IMR-90 (cell line): Measurements from ENCODE around the gene PAK6. TPM values are rescaled to one million over a fixed set of nuclear protein-coding genes. Genes with fewer than 3 reads are reported as not detected.
A peak's percentile ranks its signal among the peaks of the same experiment; 100 is the strongest.

Source experiments
- ATAC-seq: fragments of 200-7000 bp; cut with Tn5 transposase; 2 replicates; pipeline ENCODE4 v1.9.1; 2020; ENCODE audit warnings: low read depth, mild to moderate bottlenecking, moderate library complexity
- BruUV-seq: library from RNA; stranded (reverse); fragments of 400-500 nt; replicated peaks from 2 replicates; lab custom pipeline; 2021; lab: Mats Ljungman, UMichigan
- CTCF ChIA-PET: fragments of 300-600 bp; formaldehyde crosslinking; extraction: SDS; loops from one replicate; lab custom pipeline; 2021; ENCODE audit warnings: antibody characterized with exemption; lab: Yijun Ruan, JAX
- POLR2A ChIA-PET: fragments of 300-600 bp; sonication (Branson Sonifier 250); formaldehyde crosslinking; loops from one replicate; lab custom pipeline; 2022; ENCODE audit warnings: antibody characterized with exemption; ENCODE audit not compliant: unreplicated experiment; lab: Charles Lee
- DNase-seq: peaks from one replicate; pipeline ENCODE4 v3.0.0; 2013
- H2AFZ ChIP-seq: replicated peaks from 2 replicates; pipeline ENCODE3; 2013; ENCODE audit warnings: low read length, mild to moderate bottlenecking; ENCODE audit not compliant: poor library complexity
- H2AK5ac ChIP-seq: 2 replicates; pipeline ENCODE4 v1.6.1; 2013; ENCODE audit warnings: low read depth, low read length, inconsistent platforms
- H2AK9ac ChIP-seq: replicated peaks from 2 replicates; pipeline ENCODE3; 2013; ENCODE audit warnings: mild to moderate bottlenecking, low read depth, low read length, moderate library complexity; ENCODE audit not compliant: poor library complexity
- H2BK120ac ChIP-seq: 2 replicates; pipeline ENCODE4 v1.6.1; 2013; ENCODE audit warnings: low read depth, low read length, inconsistent platforms
- H2BK15ac ChIP-seq: 3 replicates; pipeline ENCODE4 v1.6.1; 2013; ENCODE audit warnings: low read depth, low read length, inconsistent platforms
- H2BK20ac ChIP-seq: 2 replicates; pipeline ENCODE4 v1.6.1; 2013; ENCODE audit warnings: low read depth, mild to moderate bottlenecking, inconsistent platforms, low read length, moderate library complexity
- H2BK5ac ChIP-seq: 2 replicates; pipeline ENCODE4 v1.6.1; 2013; ENCODE audit warnings: mild to moderate bottlenecking, low read depth, low read length, inconsistent platforms; ENCODE audit not compliant: poor library complexity, severe bottlenecking
- H3K14ac ChIP-seq: replicated peaks from 2 replicates; pipeline ENCODE4 v1.6.1; 2013; ENCODE audit warnings: low read depth, low read length, inconsistent platforms
- H3K18ac ChIP-seq: 2 replicates; pipeline ENCODE4 v1.6.1; 2013; ENCODE audit warnings: low read depth, low read length, control low read depth
- H3K23ac ChIP-seq: 2 replicates; pipeline ENCODE4 v1.6.1; 2013; ENCODE audit warnings: low read depth, low read length, inconsistent platforms
- H3K27ac ChIP-seq: 2 replicates; pipeline ENCODE4 v1.5.1; 2013; ENCODE audit warnings: mild to moderate bottlenecking, control low read depth, low read length; ENCODE audit not compliant: insufficient read depth
- H3K27me3 ChIP-seq: 2 replicates; pipeline ENCODE4 v1.6.1; 2013; ENCODE audit warnings: low read length; ENCODE audit not compliant: control insufficient read depth, insufficient read depth
- H3K36me3 ChIP-seq: 2 replicates; pipeline ENCODE4 v1.6.1; 2013; ENCODE audit warnings: low read length, mixed read lengths; ENCODE audit not compliant: control insufficient read depth, insufficient read depth
- H3K4ac ChIP-seq: 2 replicates; pipeline ENCODE4 v1.6.1; 2013; ENCODE audit warnings: low read depth, low read length, inconsistent platforms
- H3K4me1 ChIP-seq: 2 replicates; pipeline ENCODE4 v1.6.1; 2013; ENCODE audit warnings: low read length, mixed read lengths; ENCODE audit not compliant: control insufficient read depth, insufficient read depth
- H3K4me2 ChIP-seq: 2 replicates; pipeline ENCODE4 v1.6.1; 2013; ENCODE audit warnings: low read depth, mild to moderate bottlenecking, control low read depth, low read length, moderate library complexity
- H3K4me3 ChIP-seq: 2 replicates; pipeline ENCODE4 v1.5.1; 2013; ENCODE audit warnings: low read depth, mild to moderate bottlenecking, control low read depth, low read length, moderate library complexity; ENCODE audit not compliant: insufficient read depth
- H3K56ac ChIP-seq: 2 replicates; pipeline ENCODE4 v1.6.1; 2013; ENCODE audit warnings: low read length, inconsistent platforms; ENCODE audit not compliant: insufficient read depth; ENCODE audit errors: extremely low read depth
- H3K79me1 ChIP-seq, 2 experiments: 2 replicates each; pipeline ENCODE4 v1.6.1; 2013; ENCODE audit warnings: low read length in 2 of 2, inconsistent platforms in 1 of 2, low read depth in 1 of 2
- H3K9ac ChIP-seq: 2 replicates; pipeline ENCODE4 v1.6.1; 2013; ENCODE audit warnings: low read depth, low read length, control low read depth
- H3K9me1 ChIP-seq: 2 replicates; pipeline ENCODE4 v1.6.1; 2013; ENCODE audit warnings: low read length, inconsistent platforms; ENCODE audit not compliant: insufficient read depth
- H3K9me3 ChIP-seq: 2 replicates; pipeline ENCODE4 v1.6.1; 2013; ENCODE audit warnings: low read length; ENCODE audit not compliant: control insufficient read depth, insufficient read depth
- H4K20me1 ChIP-seq: 2 replicates; pipeline ENCODE4 v1.6.1; 2013; ENCODE audit warnings: low read length, inconsistent platforms; ENCODE audit not compliant: insufficient read depth
- H4K5ac ChIP-seq: 2 replicates; pipeline ENCODE4 v1.6.1; 2013; ENCODE audit warnings: mild to moderate bottlenecking, low read depth, low read length, control low read depth
- H4K8ac ChIP-seq, 2 experiments: 2 replicates each; pipeline ENCODE4 v1.6.1; 2013; ENCODE audit warnings: low read depth in 2 of 2, low read length in 2 of 2, control low read depth in 1 of 2, inconsistent platforms in 1 of 2
- H4K91ac ChIP-seq: 2 replicates; pipeline ENCODE4 v1.6.1; 2013; ENCODE audit warnings: low read depth, low read length, inconsistent platforms; ENCODE audit not compliant: insufficient read depth
- BHLHE40 ChIP-seq: fragments of 150-350 bp; IDR thresholded peaks from 2 replicates; pipeline ENCODE4 v1.6.1; 2016; ENCODE audit warnings: mild to moderate bottlenecking, low read depth, low read length
- CEBPB ChIP-seq: IDR thresholded peaks from 2 replicates; pipeline ENCODE4 v1.6.1; 2012; ENCODE audit warnings: low read depth, low read length, improper control_type of control experiment
- CHD1 ChIP-seq: IDR thresholded peaks from 2 replicates; pipeline ENCODE4 v1.6.1; 2012; ENCODE audit warnings: low read depth, low read length, improper control_type of control experiment
- FOS ChIP-seq: fragments of 150-350 bp; IDR thresholded peaks from 2 replicates; pipeline ENCODE4 v1.6.1; 2016; ENCODE audit warnings: low read depth, low read length
- MAFK ChIP-seq: IDR thresholded peaks from 2 replicates; pipeline ENCODE4 v1.6.1; 2012; ENCODE audit warnings: low read depth, low read length, improper control_type of control experiment
- MAZ ChIP-seq: IDR thresholded peaks from 2 replicates; pipeline ENCODE4 v1.6.1; 2012; ENCODE audit warnings: low read depth, mild to moderate bottlenecking, low read length, improper control_type of control experiment, moderate library complexity, borderline replicate concordance
- MXI1 ChIP-seq: IDR thresholded peaks from 2 replicates; pipeline ENCODE4 v1.6.1; 2012; ENCODE audit warnings: low read depth, mild to moderate bottlenecking, low read length, moderate library complexity, borderline replicate concordance
- NFE2L2 ChIP-seq: fragments of 150-350 bp; IDR thresholded peaks from 2 replicates; pipeline ENCODE4 v1.6.1; 2016; ENCODE audit warnings: low read depth, mild to moderate bottlenecking, low read length
- POLR2A ChIP-seq: IDR thresholded peaks from 2 replicates; pipeline ENCODE4 v1.6.1; 2012; ENCODE audit warnings: mild to moderate bottlenecking, low read depth, low read length
- RAD21 ChIP-seq: IDR thresholded peaks from 2 replicates; pipeline ENCODE4 v1.6.1; 2012; ENCODE audit warnings: low read length, improper control_type of control experiment
- RCOR1 ChIP-seq: IDR thresholded peaks from 2 replicates; pipeline ENCODE4 v1.6.1; 2012; ENCODE audit warnings: mild to moderate bottlenecking, low read length, improper control_type of control experiment; ENCODE audit not compliant: insufficient replicate concordance
- RFX5 ChIP-seq: IDR thresholded peaks from 2 replicates; pipeline ENCODE4 v1.8.0; 2012; ENCODE audit warnings: low read depth, mild to moderate bottlenecking, low read length, moderate library complexity
- SMC3 ChIP-seq: fragments of 150-350 bp; IDR thresholded peaks from 2 replicates; pipeline ENCODE4 v1.6.1; 2016; ENCODE audit warnings: low read depth, mild to moderate bottlenecking, antibody characterized with exemption, low read length, moderate library complexity
- WGBS, 2 experiments: methylation state at CpG; one replicate each; pipeline versions ENCODE4 v1.1.5 to v1.1.7; 2013; ENCODE audit warnings: missing lambda C conversion rate in 2 of 2; ENCODE audit not compliant: insufficient read length in 1 of 2; ENCODE audit errors: extremely low coverage in 2 of 2; 5-methylcytosine and 5-hydroxymethylcytosine counted together
- dilution Hi-C: fragments of 300-500 bp; cut with HindIII; formaldehyde crosslinking; loops from one replicate; pipeline ENCODE4 v1.14.3; 2018; ENCODE audit warnings: low sequenced_read_pairs; ENCODE audit not compliant: unreplicated experiment
- in situ Hi-C: fragments of 300-500 bp; cut with MboI; formaldehyde crosslinking; loops from 3 replicates; pipeline ENCODE4 v1.14.3; 2019; ENCODE audit warnings: low sequenced_read_pairs, inconsistent platforms, mixed read lengths
- intact Hi-C: fragments of 100-400 bp; cut with micrococcal nuclease; formaldehyde crosslinking; loops from 2 replicates; pipeline ENCODE4 v1.10.0; 2022
- polyA plus RNA-seq, 3 experiments: library from polyadenylated mRNA; depleted of rRNA; stranded (reverse); fragments of >200 nt; gene quantifications; 2 replicates each; pipeline ENCODE4 v1.2.3, GENCODE V29; 2012; ENCODE audit warnings: low replicate concordance in 1 of 3
- total RNA-seq: library from RNA; depleted of rRNA; stranded (reverse); fragments of >200 nt; gene quantifications from 2 replicates; pipeline ENCODE4 v1.2.3, GENCODE V29; 2012
- TF ChIP-seq, protein P1 (sequence below): conservative IDR thresholded peaks from 2 replicates; pipeline ENCODE4 v1.5.1; 2012; ENCODE audit warnings: mild to moderate bottlenecking, low read depth, low read length, improper control_type of control experiment
- TF ChIP-seq, protein P2 (sequence below): fragments of 150-350 bp; IDR thresholded peaks from 2 replicates; pipeline ENCODE4 v1.6.1; 2017; ENCODE audit warnings: mild to moderate bottlenecking, antibody characterized with exemption, low read length, low read depth
- TF ChIP-seq, protein P3 (sequence below): fragments of 150-350 bp; IDR thresholded peaks from 2 replicates; pipeline ENCODE4 v1.6.1; 2016; ENCODE audit warnings: low read depth, mild to moderate bottlenecking, low read length, moderate library complexity, borderline replicate concordance

PAK6 gene
- total and polyA plus RNA-seq, 2 of the 4 experiments (the other 2 are of a cell fraction), result 0.21 TPM; not detected in 1

DNA sequence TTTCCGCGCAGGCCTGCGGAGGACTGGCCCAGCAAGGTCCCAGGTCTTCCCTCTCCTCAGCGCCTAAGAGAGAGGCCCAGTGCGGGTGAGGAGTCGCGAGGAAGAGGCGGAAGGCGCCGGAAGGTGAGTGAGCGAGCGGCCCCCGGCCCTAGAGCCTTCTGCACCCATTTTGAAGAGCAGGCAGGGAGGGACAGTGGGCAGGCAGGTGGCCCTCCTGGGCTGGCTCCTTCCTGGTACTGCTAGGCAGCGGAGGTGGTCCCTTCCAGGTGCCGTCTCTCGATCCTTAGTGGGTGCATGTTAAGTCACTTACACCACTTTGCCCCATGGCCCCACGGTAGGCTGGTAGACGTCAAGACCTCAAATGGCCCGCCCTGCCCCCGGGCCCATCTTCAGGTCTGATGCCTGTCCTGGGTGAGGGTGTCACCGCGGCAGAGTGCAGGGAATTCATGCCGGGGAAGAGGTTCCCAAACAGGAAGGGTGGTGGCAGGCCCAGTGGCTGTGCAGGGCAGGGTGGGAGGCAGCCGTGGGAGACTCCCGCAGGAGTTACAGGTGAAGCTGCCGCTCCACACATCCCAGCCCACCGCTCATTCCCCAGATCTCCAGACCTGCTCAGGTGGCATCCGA, 14.4 kb downstream of the PAK6 start:
- no peak overlapping the region for H3K56ac ChIP-seq
- H3K18ac ChIP-seq, result no peak overlapping the region
- H3K14ac ChIP-seq, result no peak overlapping the region
- TF ChIP-seq, protein P1, sequence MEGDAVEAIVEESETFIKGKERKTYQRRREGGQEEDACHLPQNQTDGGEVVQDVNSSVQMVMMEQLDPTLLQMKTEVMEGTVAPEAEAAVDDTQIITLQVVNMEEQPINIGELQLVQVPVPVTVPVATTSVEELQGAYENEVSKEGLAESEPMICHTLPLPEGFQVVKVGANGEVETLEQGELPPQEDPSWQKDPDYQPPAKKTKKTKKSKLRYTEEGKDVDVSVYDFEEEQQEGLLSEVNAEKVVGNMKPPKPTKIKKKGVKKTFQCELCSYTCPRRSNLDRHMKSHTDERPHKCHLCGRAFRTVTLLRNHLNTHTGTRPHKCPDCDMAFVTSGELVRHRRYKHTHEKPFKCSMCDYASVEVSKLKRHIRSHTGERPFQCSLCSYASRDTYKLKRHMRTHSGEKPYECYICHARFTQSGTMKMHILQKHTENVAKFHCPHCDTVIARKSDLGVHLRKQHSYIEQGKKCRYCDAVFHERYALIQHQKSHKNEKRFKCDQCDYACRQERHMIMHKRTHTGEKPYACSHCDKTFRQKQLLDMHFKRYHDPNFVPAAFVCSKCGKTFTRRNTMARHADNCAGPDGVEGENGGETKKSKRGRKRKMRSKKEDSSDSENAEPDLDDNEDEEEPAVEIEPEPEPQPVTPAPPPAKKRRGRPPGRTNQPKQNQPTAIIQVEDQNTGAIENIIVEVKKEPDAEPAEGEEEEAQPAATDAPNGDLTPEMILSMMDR, result no peak
- TF ChIP-seq BHLHE40 (no peak), CHD1 (no peak), RCOR1 (no peak), MAZ (no peak), POLR2A (no peak), RFX5 (no peak), MAFK (no peak), CEBPB (no peak), MXI1 (no peak), FOS (no peak), SMC3 (no peak), NFE2L2 (no peak), RAD21 (no peak)
- TF ChIP-seq, protein P2, sequence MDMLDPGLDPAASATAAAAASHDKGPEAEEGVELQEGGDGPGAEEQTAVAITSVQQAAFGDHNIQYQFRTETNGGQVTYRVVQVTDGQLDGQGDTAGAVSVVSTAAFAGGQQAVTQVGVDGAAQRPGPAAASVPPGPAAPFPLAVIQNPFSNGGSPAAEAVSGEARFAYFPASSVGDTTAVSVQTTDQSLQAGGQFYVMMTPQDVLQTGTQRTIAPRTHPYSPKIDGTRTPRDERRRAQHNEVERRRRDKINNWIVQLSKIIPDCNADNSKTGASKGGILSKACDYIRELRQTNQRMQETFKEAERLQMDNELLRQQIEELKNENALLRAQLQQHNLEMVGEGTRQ, result no peak
- TF ChIP-seq, protein P3, sequence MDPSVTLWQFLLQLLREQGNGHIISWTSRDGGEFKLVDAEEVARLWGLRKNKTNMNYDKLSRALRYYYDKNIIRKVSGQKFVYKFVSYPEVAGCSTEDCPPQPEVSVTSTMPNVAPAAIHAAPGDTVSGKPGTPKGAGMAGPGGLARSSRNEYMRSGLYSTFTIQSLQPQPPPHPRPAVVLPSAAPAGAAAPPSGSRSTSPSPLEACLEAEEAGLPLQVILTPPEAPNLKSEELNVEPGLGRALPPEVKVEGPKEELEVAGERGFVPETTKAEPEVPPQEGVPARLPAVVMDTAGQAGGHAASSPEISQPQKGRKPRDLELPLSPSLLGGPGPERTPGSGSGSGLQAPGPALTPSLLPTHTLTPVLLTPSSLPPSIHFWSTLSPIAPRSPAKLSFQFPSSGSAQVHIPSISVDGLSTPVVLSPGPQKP, result no peak
- intact Hi-C loops (no loop called here), in situ Hi-C loops (no loop called here), dilution Hi-C loops (no loop called here)
- peaks cover 3% of the 10 kb centered on the region; the same call in 1 of the 2 replicates for H3K4me1 ChIP-seq
- H4K20me1 ChIP-seq, result no peaks in the 10 kb centered on the region
- no TSS peak for BruUV-seq
- no peaks in the 10 kb centered on the region; the same call in 1 of the 2 replicates for H3K9me1 ChIP-seq
- no peak overlapping the region for H3K9ac ChIP-seq
- H3K36me3 ChIP-seq, result no peaks in the 10 kb centered on the region
- peak overlapping the region; percentile 40 for H3K4me3 ChIP-seq
- H4K5ac ChIP-seq, result no peak overlapping the region
- no peak overlapping the region for H2BK15ac ChIP-seq
- H3K27me3 ChIP-seq, result peaks cover 53% of the 10 kb centered on the region
- ChIA-PET POLR2A (no interaction called here), CTCF (no interaction called here)
- 56% methylated on average over 10 of the region's 28 CpGs; no CpG with 5 or more reads in 1 of the 2 experiments for WGBS, 2 experiments
- DNase-seq, result no peak
- H3K4ac ChIP-seq, result no peak overlapping the region
- peak overlapping the region; percentile 44; the same call in 1 of the 2 replicates for H3K23ac ChIP-seq
- no peak overlapping the region for H2AK5ac ChIP-seq
- peak overlapping the region; percentile 67 for H2AK9ac ChIP-seq
- H4K91ac ChIP-seq, result no peak overlapping the region
- no peak overlapping the region for H3K27ac ChIP-seq
- peak overlapping the region; percentile 67 for H3K4me2 ChIP-seq
- no peaks in the 10 kb centered on the region for H3K9me3 ChIP-seq
- H2BK120ac ChIP-seq, result no peak overlapping the region
- no peak overlapping the region for H2BK20ac ChIP-seq
- ATAC-seq, result no peak
- peak overlapping the region; percentile 87 for H2AFZ ChIP-seq
- H2BK5ac ChIP-seq, result no peak overlapping the region
- no peak overlapping the region for H4K8ac ChIP-seq
- H3K79me1 ChIP-seq, result no peaks in the 10 kb centered on the region
